Colon (tissue), 2 donors: ENCODE measurements around the gene IL33.
A peak's percentile ranks its signal among the peaks of the same experiment; 100 is the strongest.

Experiments used
- FAIRE-seq: peaks from 2 replicates; lab custom pipeline; 2012; peaks lifted over from hg19 to GRCh38; lab: Jason Lieb, UNC
- donor health status: control.
- donor health status: control.

IL33 gene

GRCh38 chr9:6302417-6302816, 86.8 kb downstream of the IL33 start:
- no peak for FAIRE-seq

DNA sequence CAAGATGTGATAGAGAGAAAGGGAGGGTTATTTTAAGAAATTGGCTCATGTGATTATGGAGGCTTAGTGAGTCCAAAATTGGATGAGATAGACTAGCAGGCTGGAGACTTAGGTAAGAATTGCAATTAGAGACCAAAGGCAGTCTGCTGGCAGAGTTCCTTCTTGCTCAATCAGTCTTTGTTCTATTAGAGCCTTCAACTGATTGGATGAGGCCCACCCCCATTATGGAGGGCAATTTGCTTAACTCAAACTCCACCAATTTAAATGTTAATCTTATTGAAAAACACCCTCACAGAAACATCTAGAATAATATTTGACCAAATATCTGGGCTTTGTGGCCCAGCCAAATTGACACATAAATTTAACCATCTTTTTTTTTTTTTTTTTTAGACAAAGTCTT, 88.6 kb downstream of the IL33 start:
- FAIRE-seq = no peak

DNA sequence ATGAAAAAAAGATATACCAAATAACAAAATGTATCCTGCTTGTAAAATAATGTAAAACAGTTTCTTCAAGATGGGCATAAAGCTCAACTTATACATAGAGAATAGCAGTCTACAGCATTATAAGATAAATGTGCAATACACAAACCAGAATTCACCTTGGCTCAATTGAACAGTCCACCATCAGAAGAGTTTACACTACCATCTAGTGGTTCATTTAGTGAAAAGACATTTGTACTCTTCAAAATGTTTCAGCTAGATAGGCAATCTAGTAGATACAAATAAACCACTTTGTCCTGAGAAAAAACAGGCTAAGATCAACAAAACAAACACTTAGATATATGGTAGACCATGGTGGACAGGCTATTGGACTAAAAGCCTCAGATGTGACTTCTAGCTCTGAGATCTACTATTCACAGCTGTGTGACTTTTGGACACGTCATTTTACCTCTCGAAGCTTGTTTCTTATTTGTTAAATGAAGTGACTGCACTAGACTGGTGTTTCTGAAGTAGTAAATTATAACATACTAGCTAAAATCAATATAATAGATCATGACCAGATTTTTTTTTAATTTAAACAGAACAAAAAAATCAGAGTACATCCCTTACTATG, 90.5 kb downstream of the IL33 start:
- peak; percentile 60 for FAIRE-seq
